H1 (cell line): ENCODE results near the gene SLC7A7. TPM values are rescaled to one million over a fixed set of nuclear protein-coding genes. Genes with fewer than 3 reads are reported as not detected.

Experiments
- CTCF ChIA-PET: fragments of 300-600 bp; sonication (Branson Sonifier 250); formaldehyde crosslinking; loops from one replicate; lab custom pipeline; 2021; ENCODE audit not compliant: partially characterized antibody; lab: Charles Lee
- POLR2A ChIA-PET: fragments of 300-600 bp; sonication (Branson Sonifier 250); formaldehyde crosslinking; loops from one replicate; lab custom pipeline; 2021; ENCODE audit warnings: inconsistent platforms; ENCODE audit not compliant: partially characterized antibody; lab: Charles Lee
- DNase-seq, 2 experiments: peaks; one replicate each; pipeline versions ENCODE4 v3.0.0 to v3.0.0-alpha.2; 2010 to 2022; ENCODE audit warnings: low spot score in 2 of 2, low read depth in 1 of 2, mixed read lengths in 1 of 2
- FAIRE-seq: peaks from 2 replicates; lab custom pipeline; 2011; peaks lifted over from hg19 to GRCh38; lab: Jason Lieb, UNC
- H2AFZ ChIP-seq: 2 replicates; pipeline ENCODE4 v1.8.1; 2012; ENCODE audit warnings: low read length, inconsistent platforms
- H2AK5ac ChIP-seq: 2 replicates; pipeline ENCODE4 v1.6.1; 2013; ENCODE audit warnings: low read depth, low read length
- H2BK120ac ChIP-seq: replicated peaks from 2 replicates; pipeline ENCODE3; 2013; ENCODE audit warnings: low read depth, low read length, inconsistent platforms
- H2BK12ac ChIP-seq: 2 replicates; pipeline ENCODE4 v1.6.1; 2013; ENCODE audit warnings: low read depth, low read length
- H2BK15ac ChIP-seq: 2 replicates; pipeline ENCODE4 v1.6.1; 2013; ENCODE audit warnings: low read length
- H2BK20ac ChIP-seq: 2 replicates; pipeline ENCODE4 v1.6.1; 2013; ENCODE audit warnings: low read length
- H2BK5ac ChIP-seq: 2 replicates; pipeline ENCODE4 v1.6.1; 2013; ENCODE audit warnings: low read depth, low read length
- H3K14ac ChIP-seq: 2 replicates; pipeline ENCODE4 v1.6.1; 2013; ENCODE audit warnings: inconsistent platforms; ENCODE audit not compliant: insufficient read length
- H3K18ac ChIP-seq: 2 replicates; pipeline ENCODE4 v1.6.1; 2013; ENCODE audit warnings: low read length; ENCODE audit errors: extremely low read depth
- H3K23ac ChIP-seq: 2 replicates; pipeline ENCODE4 v1.6.1; 2013; ENCODE audit warnings: inconsistent platforms; ENCODE audit not compliant: insufficient read length
- H3K23me2 ChIP-seq: 2 replicates; pipeline ENCODE4 v1.6.1; 2013; ENCODE audit warnings: low read depth, low read length
- H3K27ac ChIP-seq: 2 replicates; pipeline ENCODE4 v1.6.1; 2011; ENCODE audit warnings: low read depth, low read length, inconsistent platforms
- H3K27me3 ChIP-seq, 4 experiments: replicated peaks in 1 of 4; 1 replicate in 1 of 4; 2 replicates in 3 of 4; pipeline versions ENCODE4 v1.6.1 to v1.8.1; 2011 to 2013; ENCODE audit warnings: low read length in 3 of 4, mild to moderate bottlenecking in 3 of 4, inconsistent platforms in 2 of 4, mixed read lengths in 2 of 4, moderate library complexity in 1 of 4; ENCODE audit not compliant: control insufficient read depth in 3 of 4, insufficient read depth in 3 of 4; ENCODE audit errors: extremely low read depth in 1 of 4
- H3K36me3 ChIP-seq, 4 experiments: 2 replicates each; pipeline versions ENCODE4 v1.6.1 to v1.8.1; 2011 to 2013; ENCODE audit warnings: mild to moderate bottlenecking in 4 of 4, low read length in 3 of 4, moderate library complexity in 2 of 4, control low read depth in 1 of 4, inconsistent platforms in 1 of 4; ENCODE audit not compliant: insufficient read depth in 4 of 4, control insufficient read depth in 2 of 4
- H3K4ac ChIP-seq: replicated peaks from 2 replicates; pipeline ENCODE3; 2013; ENCODE audit warnings: low read length, low read depth, mixed read lengths, inconsistent platforms; ENCODE audit not compliant: insufficient read length
- H3K4me1 ChIP-seq, 4 experiments: replicated peaks in 1 of 4; 1 replicate in 1 of 4; 2 replicates in 3 of 4; pipeline versions ENCODE4 v1.6.1 to v1.8.1; 2011 to 2013; ENCODE audit warnings: low read length in 3 of 4, inconsistent platforms in 2 of 4, mixed read lengths in 1 of 4; ENCODE audit not compliant: insufficient read depth in 4 of 4, control insufficient read depth in 3 of 4
- H3K4me2 ChIP-seq, 2 experiments: 2 replicates each; pipeline versions ENCODE4 v1.6.1 to v1.8.1; 2011 to 2013; ENCODE audit warnings: low read depth in 2 of 2, low read length in 2 of 2, control low read depth in 1 of 2, inconsistent platforms in 1 of 2, mild to moderate bottlenecking in 1 of 2; ENCODE audit not compliant: insufficient read depth in 1 of 2
- H3K4me3 ChIP-seq, 4 experiments: fragments of 200-600, 300-600 bp in 1 of 4; sonication (generic), shearing (Covaris generic), sonication (Bioruptor Twin) in 1 of 4; 2 replicates each; pipeline versions ENCODE4 v1.5.1 to v1.8.1; 2011 to 2016; ENCODE audit warnings: low read length in 4 of 4, low read depth in 3 of 4, control low read depth in 2 of 4, inconsistent platforms in 2 of 4, mild to moderate bottlenecking in 2 of 4, mixed read lengths in 1 of 4, moderate library complexity in 1 of 4; ENCODE audit not compliant: insufficient read depth in 2 of 4; ENCODE audit errors: extremely low read depth in 1 of 4
- H3K56ac ChIP-seq: replicated peaks from 2 replicates; pipeline ENCODE3; 2013; ENCODE audit warnings: low read depth, mild to moderate bottlenecking, mixed read lengths, low read length, inconsistent platforms; ENCODE audit not compliant: insufficient read length
- H3K79me1 ChIP-seq: 2 replicates; pipeline ENCODE4 v1.6.1; 2013; ENCODE audit warnings: low read depth, low read length, control low read depth
- H3K79me2 ChIP-seq, 2 experiments: 2 replicates each; pipeline versions ENCODE4 v1.6.1 to v1.8.1; 2012 to 2013; ENCODE audit warnings: low read length in 2 of 2, mild to moderate bottlenecking in 2 of 2, inconsistent platforms in 1 of 2; ENCODE audit not compliant: insufficient read depth in 2 of 2, control insufficient read depth in 1 of 2
- H3K9ac ChIP-seq, 4 experiments: replicated peaks in 1 of 4; 1 replicate in 1 of 4; 2 replicates in 3 of 4; pipeline versions ENCODE4 v1.6.1 to v1.8.1; 2011 to 2013; ENCODE audit warnings: low read depth in 3 of 4, low read length in 3 of 4, control low read depth in 2 of 4, mild to moderate bottlenecking in 2 of 4, moderate library complexity in 2 of 4, inconsistent platforms in 1 of 4; ENCODE audit errors: extremely low read depth in 1 of 4
- H3K9me3 ChIP-seq, 2 experiments: 2 replicates each; pipeline versions ENCODE4 v1.6.1 to v1.8.1; 2012 to 2013; ENCODE audit warnings: mild to moderate bottlenecking in 2 of 2, moderate library complexity in 2 of 2, control low read depth in 1 of 2, inconsistent platforms in 1 of 2, low read depth in 1 of 2, low read length in 1 of 2, mixed read lengths in 1 of 2; ENCODE audit not compliant: insufficient read depth in 2 of 2
- H4K20me1 ChIP-seq, 2 experiments: replicated peaks in 1 of 2; 2 replicates each; pipeline versions ENCODE3 to v1.8.1; 2011 to 2013; ENCODE audit warnings: inconsistent platforms in 2 of 2, low read length in 2 of 2, mild to moderate bottlenecking in 1 of 2; ENCODE audit not compliant: insufficient read depth in 2 of 2, control insufficient read depth in 1 of 2
- H4K5ac ChIP-seq: 2 replicates; pipeline ENCODE4 v1.6.1; 2013; ENCODE audit warnings: low read length, low read depth, mixed read lengths, inconsistent platforms; ENCODE audit not compliant: insufficient read length
- H4K8ac ChIP-seq: 2 replicates; pipeline ENCODE4 v1.8.0; 2013; ENCODE audit warnings: mild to moderate bottlenecking, moderate library complexity, low read length, inconsistent platforms; ENCODE audit not compliant: insufficient read depth; ENCODE audit errors: extremely low read depth
- H4K91ac ChIP-seq: replicated peaks from 2 replicates; pipeline ENCODE3; 2013; ENCODE audit warnings: low read length, mixed read lengths, inconsistent platforms; ENCODE audit not compliant: insufficient read length
- BCL11A ChIP-seq, 2 experiments: IDR thresholded peaks; one replicate each; pipeline ENCODE4 v1.6.1; 2011; ENCODE audit warnings: low read depth in 2 of 2, low read length in 2 of 2, mild to moderate bottlenecking in 2 of 2
- CBX8 ChIP-seq: fragments of 300-800, 300-1000 bp; sonication (generic); IDR thresholded peaks from 2 replicates; pipeline ENCODE4 v1.7.1; 2016; ENCODE audit warnings: low read depth, low read length, borderline replicate concordance
- CTBP2 ChIP-seq: IDR thresholded peaks from 2 replicates; pipeline ENCODE4 v1.7.0; 2011; ENCODE audit warnings: borderline replicate concordance, mild to moderate bottlenecking, moderate library complexity, mixed read lengths, low read length; ENCODE audit not compliant: insufficient read depth, insufficient read length
- EP300 ChIP-seq, 2 experiments: IDR thresholded peaks; 1 replicate in 1 of 2; 2 replicates in 1 of 2; pipeline ENCODE4 v1.6.1; 2011 to 2012; ENCODE audit warnings: low read depth in 2 of 2, low read length in 2 of 2, mild to moderate bottlenecking in 2 of 2, borderline replicate concordance in 1 of 2, inconsistent platforms in 1 of 2, moderate library complexity in 1 of 2
- EZH2 ChIP-seq: fragments of 200-600 bp; sonication (generic); IDR thresholded peaks from 2 replicates; pipeline ENCODE4 v1.7.1; 2012; ENCODE audit warnings: low read depth, mild to moderate bottlenecking, moderate library complexity, low read length, inconsistent platforms; ENCODE audit not compliant: severe bottlenecking
- HDAC6 ChIP-seq: IDR thresholded peaks from one replicate; pipeline ENCODE4 v1.7.1; 2012; ENCODE audit warnings: low read depth, mild to moderate bottlenecking, inconsistent platforms, low read length, moderate library complexity
- NANOG ChIP-seq: IDR thresholded peaks from 2 replicates; pipeline ENCODE4 v1.6.1; 2011; ENCODE audit warnings: low read length, low read depth, mild to moderate bottlenecking, inconsistent platforms; ENCODE audit not compliant: insufficient read depth, poor library complexity, severe bottlenecking
- POLR2AphosphoS5 ChIP-seq: IDR thresholded peaks from 2 replicates; pipeline ENCODE4 v1.6.1; 2011; ENCODE audit warnings: low read depth, low read length
- RNF2 ChIP-seq: fragments of 200-900, 300-1000 bp; sonication (generic); IDR thresholded peaks from 2 replicates; pipeline ENCODE4 v1.7.1; 2016; ENCODE audit warnings: borderline replicate concordance, low read depth, mild to moderate bottlenecking, antibody characterized with exemption, low read length; ENCODE audit not compliant: poor library complexity, severe bottlenecking; ENCODE audit errors: missing control alignments
- TEAD4 ChIP-seq: IDR thresholded peaks from 2 replicates; pipeline ENCODE4 v1.6.1; 2012; ENCODE audit warnings: low read depth, low read length, inconsistent platforms, mixed read lengths
- ZNF274 ChIP-seq: IDR thresholded peaks from 2 replicates; pipeline ENCODE4 v1.7.0; 2012; ENCODE audit warnings: low read length, borderline replicate concordance; ENCODE audit errors: extremely low read depth
- WGBS, 2 experiments: shearing (Covaris generic) in 1 of 2; methylation state at CpG; one replicate each; pipeline versions ENCODE4 v1.1.6 to v1.1.7; 2013 to 2015; ENCODE audit warnings: low lambda C conversion rate in 2 of 2, mixed read lengths in 2 of 2, inconsistent platforms in 1 of 2, low coverage in 1 of 2, missing lambda C conversion rate in 1 of 2; ENCODE audit not compliant: insufficient replicate concordance in 2 of 2, insufficient coverage in 1 of 2, insufficient read length in 1 of 2; ENCODE audit errors: extremely low coverage in 1 of 2, missing lambda C conversion rate in 1 of 2; 5-methylcytosine and 5-hydroxymethylcytosine counted together
- polyA plus RNA-seq, 7 experiments: library from polyadenylated mRNA; depleted of rRNA in 3 of 7; stranded (reverse) in 5 of 7; unstranded in 2 of 7; fragments of >200 nt in 5 of 7; fragments of 200-250 nt in 2 of 7; gene quantifications; 1 replicate in 5 of 7; 2 replicates in 1 of 7; 4 replicates in 1 of 7; pipeline versions ENCODE4 v1.2.1 to v1.2.3, GENCODE V29; 2011 to 2013; ENCODE audit warnings: missing spikeins in 2 of 7, mixed read lengths in 2 of 7
- total RNA-seq: library from RNA; stranded (reverse); fragmentation: NEBNext Ultra II Directional; extraction: Animal tissue kit (Norgen Biotek cat#: 25700); gene quantifications from 2 replicates; pipeline ENCODE4 v1.2.1, GENCODE V29; 2021
- TF ChIP-seq, protein P1 (sequence below): IDR thresholded peaks from 2 replicates; pipeline ENCODE4 v1.6.1; 2011; ENCODE audit warnings: low read depth, mild to moderate bottlenecking, low read length; ENCODE audit not compliant: insufficient read depth

Gene SLC7A7
- total and polyA plus RNA-seq, 2 of the 8 experiments (the other 6 are each of a cell fraction or from before 2014, with no cell fraction given) = 5.8 to 14.9 TPM

DNA sequence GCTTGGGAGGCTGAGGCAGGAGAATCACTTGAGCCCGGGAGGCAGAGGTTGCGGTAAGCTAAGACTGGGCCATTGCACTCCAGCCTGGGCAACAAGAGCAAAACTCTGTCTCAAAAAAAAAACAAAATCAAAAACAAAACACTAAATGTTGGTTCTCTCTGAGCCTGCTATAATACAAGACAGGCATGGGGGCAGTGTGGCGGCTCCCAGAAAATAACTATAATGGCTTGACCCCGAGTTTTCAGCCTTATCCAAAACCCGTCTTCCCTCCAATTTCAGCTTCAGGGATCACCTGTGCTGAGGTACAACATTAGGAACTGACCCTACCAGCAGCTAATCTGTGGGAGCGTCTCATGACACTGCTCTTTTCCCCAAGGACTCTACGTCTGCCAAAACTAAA is 862 bp downstream of the SLC7A7 start:
- no peaks in the 10 kb centered on the region for H3K79me1 ChIP-seq
- DNase-seq (no peak), FAIRE-seq (no peak)
- H2BK12ac ChIP-seq = no peak overlapping the region
- TF ChIP-seq CBX8 (no peak), EZH2 (no peak), ZNF274 (no peak), TEAD4 (no peak), RNF2 (no peak), BCL11A (IDR thresholded peaks at IDR 0.05; ENCODE audit: low read depth in 2 of 2, low read length in 2 of 2) (no peak), HDAC6 (no peak), POLR2AphosphoS5 (no peak), EP300 (IDR thresholded peaks at IDR 0.05; ENCODE audit: borderline replicate concordance in 1 of 2, low read depth in 2 of 2, low read length in 2 of 2) (no peak), NANOG (no peak), CTBP2 (no peak)
- TF ChIP-seq, protein P1, sequence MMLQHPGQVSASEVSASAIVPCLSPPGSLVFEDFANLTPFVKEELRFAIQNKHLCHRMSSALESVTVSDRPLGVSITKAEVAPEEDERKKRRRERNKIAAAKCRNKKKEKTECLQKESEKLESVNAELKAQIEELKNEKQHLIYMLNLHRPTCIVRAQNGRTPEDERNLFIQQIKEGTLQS = no peak
- H2BK20ac ChIP-seq = no peak overlapping the region
- H3K4me1 ChIP-seq = peaks cover 7 to 21% (median 14%) of the 10 kb centered on the region in 4 experiments
- H3K36me3 ChIP-seq = no peaks in the 10 kb centered on the region
- 93% methylated on average over 7 of the region's 7 CpGs; no CpG with 5 or more reads in 1 of the 2 experiments for WGBS, 2 experiments
- H3K4me2 ChIP-seq = no peak overlapping the region; a peak in 1 of 4 replicates
- no peaks in the 10 kb centered on the region for H3K9me3 ChIP-seq
- H3K23ac ChIP-seq = no peak overlapping the region
- no peak overlapping the region for H2BK5ac ChIP-seq
- no peak overlapping the region for H4K91ac ChIP-seq
- no peak overlapping the region for H2AFZ ChIP-seq
- H3K27me3 ChIP-seq = no peaks in the 10 kb centered on the region
- H2AK5ac ChIP-seq = no peak overlapping the region
- H3K4ac ChIP-seq = no peak overlapping the region
- H3K18ac ChIP-seq = peak overlapping the region; percentile 44; the same call in 1 of the 2 replicates
- H3K27ac ChIP-seq = no peak overlapping the region
- no peak overlapping the region for H3K56ac ChIP-seq
- H4K5ac ChIP-seq = no peak overlapping the region
- H2BK15ac ChIP-seq = no peak overlapping the region
- H3K9ac ChIP-seq = no peak overlapping the region; a peak in 1 of 7 replicates
- ChIA-PET POLR2A (interaction anchor here (0.6 to 2.7 kb wide), 4 partner anchors 8 to 107 kb away, joined by 3 to 20 read pairs (median 4); no protein-coding TSS in a partner anchor), CTCF (interaction anchor here (1.0 to 53.1 kb wide), 7 partner anchors 10 to 244 kb away, joined by 3 to 1562 read pairs (median 6); partner anchors contain the start of genes LRP10, MMP14 and REM2)
- H3K14ac ChIP-seq = no peak overlapping the region
- H3K23me2 ChIP-seq = peaks cover under 1% of the 10 kb centered on the region; the same call in 1 of the 2 replicates
- no peak overlapping the region for H4K8ac ChIP-seq
- H3K4me3 ChIP-seq = no peak overlapping the region
- H3K79me2 ChIP-seq = no peaks in the 10 kb centered on the region
- H2BK120ac ChIP-seq = no peak overlapping the region
- no peaks in the 10 kb centered on the region for H4K20me1 ChIP-seq
